Esophagus mucosa (tissue), 1 donor: ENCODE measurements around the gene PSMC3. TPM values are rescaled to one million over a fixed set of nuclear protein-coding genes. Genes with fewer than 3 reads are reported as not detected.

Experiments used
- ATAC-seq: fragments of 200-7000 bp; cut with Tn5 transposase; one replicate; pipeline ENCODE4 v1.9.1; 2020
- total RNA-seq: library from RNA; stranded (reverse); gene quantifications from one replicate; pipeline ENCODE4 v1.2.4, GENCODE V29; 2023
- donor health status: DM: yes; HTN: yes; CAD: no.

The PSMC3 gene
- total RNA-seq, 1 donor from 2014 or later: 88.2 TPM

GRCh38 chr11:47375020-47375419 lies 51.2 kb downstream of the PSMC3 start:
- ATAC-seq: no peak

- no peak for ATAC-seq
Measured at GRCh38 chr11:47374720-47375019, 51.6 kb downstream of the PSMC3 start.

- ATAC-seq: peak; percentile 73
Measured at GRCh38 chr11:47373876-47374719, 52.1 kb downstream of the PSMC3 start.

GRCh38 chr11:47372422-47372821 lies 53.8 kb downstream of the PSMC3 start:
- ATAC-seq: no peak

DNA sequence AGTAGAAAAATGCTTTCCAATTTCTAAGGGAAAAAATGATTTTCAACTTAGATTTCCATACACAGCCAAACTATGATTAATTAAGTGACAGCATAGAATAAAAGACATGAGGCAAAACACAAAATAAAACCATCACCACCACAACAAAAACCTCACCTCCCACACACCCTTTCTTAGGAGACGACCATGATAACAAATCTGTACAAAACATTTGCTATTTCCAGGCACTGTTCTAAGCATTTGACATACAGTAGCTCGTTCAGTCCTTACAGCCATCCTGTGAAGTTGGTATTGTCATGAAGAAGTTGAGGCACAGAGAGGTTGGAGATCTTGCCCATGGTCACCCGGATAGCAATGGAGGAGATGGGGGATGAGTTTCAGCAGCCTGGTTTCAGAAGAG lies 56.6 kb downstream of the PSMC3 start:
- ATAC-seq: no peak

Other genes starting within 250 kb of the PSMC3 start
- 77.9 TPM for gene ARFGAP2, start 249.6 kb downstream of the PSMC3 start, total RNA-seq
- 55.3 TPM for gene PACSIN3, start 240.0 kb downstream of the PSMC3 start, total RNA-seq
- 49.3 TPM for gene DDB2, start 211.5 kb downstream of the PSMC3 start, total RNA-seq
- 12.7 TPM for gene ACP2, start 177.6 kb downstream of the PSMC3 start, total RNA-seq
- gene NR1H3, start 168.4 kb downstream of the PSMC3 start, total RNA-seq: 5.8 TPM
- gene MADD, start 156.3 kb downstream of the PSMC3 start, total RNA-seq: 11.4 TPM
- gene MYBPC3, start 73.7 kb downstream of the PSMC3 start, total RNA-seq: not detected
- gene SPI1, start 47.9 kb downstream of the PSMC3 start, total RNA-seq: 2.2 TPM
- gene SLC39A13, start 17.8 kb downstream of the PSMC3 start, total RNA-seq: 6.4 TPM
- gene RAPSN, start 22.7 kb upstream of the PSMC3 start, total RNA-seq: 0.44 TPM
- 63.7 TPM for gene CELF1, start 126.7 kb upstream of the PSMC3 start, total RNA-seq
- 29.6 TPM for gene PTPMT1, start 139.2 kb upstream of the PSMC3 start, total RNA-seq
- gene KBTBD4, start 152.5 kb upstream of the PSMC3 start, total RNA-seq: 8.0 TPM
- gene NDUFS3, start 152.6 kb upstream of the PSMC3 start, total RNA-seq: 103 TPM
- not detected for gene FAM180B, start 160.2 kb upstream of the PSMC3 start, total RNA-seq
- not detected for gene C1QTNF4, start 168.0 kb upstream of the PSMC3 start, total RNA-seq
- 102 TPM for gene MTCH2, start 216.1 kb upstream of the PSMC3 start, total RNA-seq